Measurements from ENCODE around the gene ZNF516.

ZNF516 gene

DNA sequence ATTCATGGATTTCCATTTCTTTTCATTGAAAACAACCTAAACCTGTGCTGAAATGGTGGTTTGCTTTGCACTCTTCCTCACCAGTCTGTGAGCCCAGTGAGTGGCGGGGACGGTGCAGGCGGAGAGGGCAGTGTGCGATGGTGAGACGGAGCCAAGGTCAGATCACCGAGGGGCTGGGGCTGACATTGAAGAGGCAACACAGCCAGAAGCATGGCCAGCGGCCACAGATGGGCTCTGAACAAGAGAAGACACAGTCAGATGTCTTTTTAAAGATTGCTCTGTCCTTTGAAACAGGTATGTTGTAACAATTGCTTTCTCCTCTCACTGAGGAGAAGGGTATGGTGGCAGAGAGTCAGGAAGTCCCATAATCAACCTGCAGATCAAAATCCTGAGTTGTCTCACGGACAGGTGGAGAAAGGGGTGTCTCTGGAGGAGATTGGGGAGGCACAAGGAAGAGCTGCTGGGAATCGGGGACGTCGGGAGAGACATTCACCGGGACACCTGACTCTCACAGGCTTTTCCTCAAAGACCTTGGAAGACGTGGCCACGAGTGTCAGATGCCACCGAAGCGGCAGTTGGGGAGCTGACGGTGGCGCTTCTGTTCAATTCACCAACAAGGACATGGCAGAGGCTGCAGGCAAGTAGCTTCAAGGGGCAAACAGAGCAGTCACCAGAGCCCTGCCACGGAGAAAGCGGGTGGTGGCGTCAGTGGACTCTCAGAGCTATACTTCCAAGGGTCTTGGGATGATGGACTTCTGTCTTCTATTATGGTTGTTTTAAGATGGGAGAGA is 12.1 kb upstream of the ZNF516 start:
- TF ChIP-seq, protein P1, sequence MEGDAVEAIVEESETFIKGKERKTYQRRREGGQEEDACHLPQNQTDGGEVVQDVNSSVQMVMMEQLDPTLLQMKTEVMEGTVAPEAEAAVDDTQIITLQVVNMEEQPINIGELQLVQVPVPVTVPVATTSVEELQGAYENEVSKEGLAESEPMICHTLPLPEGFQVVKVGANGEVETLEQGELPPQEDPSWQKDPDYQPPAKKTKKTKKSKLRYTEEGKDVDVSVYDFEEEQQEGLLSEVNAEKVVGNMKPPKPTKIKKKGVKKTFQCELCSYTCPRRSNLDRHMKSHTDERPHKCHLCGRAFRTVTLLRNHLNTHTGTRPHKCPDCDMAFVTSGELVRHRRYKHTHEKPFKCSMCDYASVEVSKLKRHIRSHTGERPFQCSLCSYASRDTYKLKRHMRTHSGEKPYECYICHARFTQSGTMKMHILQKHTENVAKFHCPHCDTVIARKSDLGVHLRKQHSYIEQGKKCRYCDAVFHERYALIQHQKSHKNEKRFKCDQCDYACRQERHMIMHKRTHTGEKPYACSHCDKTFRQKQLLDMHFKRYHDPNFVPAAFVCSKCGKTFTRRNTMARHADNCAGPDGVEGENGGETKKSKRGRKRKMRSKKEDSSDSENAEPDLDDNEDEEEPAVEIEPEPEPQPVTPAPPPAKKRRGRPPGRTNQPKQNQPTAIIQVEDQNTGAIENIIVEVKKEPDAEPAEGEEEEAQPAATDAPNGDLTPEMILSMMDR (IDR thresholded peaks at IDR 0.05; ENCODE audit: low read depth, low read length), result no peak
- DNase-seq (ENCODE audit: extremely low read depth, low read depth), result no peak

DNA sequence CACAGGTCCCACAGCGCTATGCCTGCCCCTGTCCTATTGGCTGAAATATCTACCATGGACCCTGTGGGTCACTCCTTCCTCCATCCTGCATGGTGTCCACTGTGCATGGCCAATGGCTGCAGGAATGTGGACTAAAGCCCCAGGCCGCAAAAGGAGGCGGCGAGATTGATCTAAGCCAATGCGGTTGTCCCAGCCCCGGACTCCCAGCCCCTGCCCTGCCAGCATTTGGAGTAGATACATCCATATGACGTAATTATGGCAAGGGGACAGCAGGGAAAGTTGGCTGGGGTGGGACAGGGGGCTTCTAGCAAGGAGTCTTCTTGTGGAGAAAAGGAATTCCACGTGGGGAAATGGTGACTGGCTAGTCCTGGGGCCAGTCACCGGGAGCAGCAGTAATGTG is 11.4 kb upstream of the ZNF516 start:
- no peak for DNase-seq (ENCODE audit: extremely low read depth, low read depth)
- TF ChIP-seq, protein P1 (IDR thresholded peaks at IDR 0.05; ENCODE audit: low read depth, low read length), result no peak

DNA sequence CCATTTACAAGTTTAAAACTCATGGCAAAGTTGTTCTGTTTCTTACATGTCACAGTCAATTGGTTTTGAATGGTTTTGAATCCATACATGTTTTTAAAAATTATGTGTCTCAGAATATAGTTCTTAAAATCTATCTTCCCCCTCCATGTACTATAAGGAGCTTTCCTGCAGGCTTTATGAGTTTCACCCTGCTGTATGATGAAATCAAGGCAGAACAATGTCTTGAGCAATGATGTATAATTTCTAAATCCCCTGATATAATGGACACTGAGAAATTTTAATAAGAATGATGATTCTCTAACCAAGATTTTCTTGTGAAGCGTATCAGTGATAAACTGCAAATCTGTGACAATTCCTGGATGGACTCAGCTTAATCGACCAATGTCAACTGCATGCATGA is 10.6 kb upstream of the ZNF516 start:
- DNase-seq (ENCODE audit: extremely low read depth, low read depth), result no peak
- TF ChIP-seq, protein P1 (IDR thresholded peaks at IDR 0.05; ENCODE audit: low read depth, low read length), result no peak

DNA sequence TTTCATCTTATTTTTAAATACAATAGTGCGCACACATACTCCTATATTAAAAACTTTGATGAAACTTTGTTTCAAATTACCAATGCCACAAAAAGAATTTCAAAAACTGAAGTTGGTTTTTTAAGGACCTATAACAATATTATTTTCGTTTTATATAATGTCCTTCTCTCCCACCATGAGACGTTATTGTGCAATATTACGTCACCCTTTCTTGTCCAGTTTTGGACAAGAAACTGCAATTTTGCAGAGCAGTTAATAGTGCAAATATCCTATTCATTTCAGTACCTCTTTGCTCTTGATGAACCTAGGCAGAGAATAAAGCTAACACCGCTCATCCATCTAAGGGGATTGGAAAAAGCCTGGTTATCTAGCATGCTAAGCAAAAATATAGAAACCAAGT is 9.7 kb upstream of the ZNF516 start:
- TF ChIP-seq, protein P1 (IDR thresholded peaks at IDR 0.05; ENCODE audit: low read depth, low read length), result no peak
- DNase-seq (ENCODE audit: extremely low read depth, low read depth), result no peak

DNA sequence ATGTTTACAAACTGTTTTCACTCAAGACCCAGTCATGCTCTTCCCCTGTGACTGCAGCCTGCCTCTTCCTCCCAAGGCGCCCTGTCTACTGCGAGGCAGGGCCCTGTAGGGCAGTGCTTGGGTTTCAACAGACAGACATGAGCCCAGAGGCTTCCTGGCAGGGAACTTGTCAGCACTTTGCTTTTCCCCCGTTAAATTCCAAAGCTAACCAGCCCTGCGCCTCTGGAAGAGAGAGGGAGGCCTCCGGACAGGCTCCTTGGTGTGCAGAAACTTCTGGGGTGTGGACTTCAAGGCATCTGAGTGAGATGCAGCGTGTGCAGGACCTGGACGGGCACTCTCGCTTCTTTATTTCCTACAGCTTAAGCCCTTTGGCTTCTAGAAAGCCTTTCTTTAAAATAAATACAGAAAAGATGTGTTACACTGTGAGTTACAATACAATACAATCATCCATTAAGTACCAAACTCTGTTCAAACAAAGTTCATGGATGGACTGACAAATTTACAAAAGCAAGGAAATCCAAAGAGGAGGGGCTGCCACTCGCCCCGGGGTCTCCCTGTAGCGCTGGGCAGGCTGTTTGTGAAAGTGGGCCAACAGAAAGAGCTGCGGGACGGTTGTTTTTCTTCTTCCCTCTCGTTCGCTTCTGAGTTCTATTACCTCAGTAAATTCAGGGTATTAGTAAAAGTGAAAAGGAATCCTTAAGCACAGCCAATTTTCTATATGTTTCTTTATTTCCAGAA is 8.8 kb upstream of the ZNF516 start:
- TF ChIP-seq, protein P1 (IDR thresholded peaks at IDR 0.05; ENCODE audit: low read depth, low read length), result no peak
- no peak for DNase-seq (ENCODE audit: extremely low read depth, low read depth)

DNA sequence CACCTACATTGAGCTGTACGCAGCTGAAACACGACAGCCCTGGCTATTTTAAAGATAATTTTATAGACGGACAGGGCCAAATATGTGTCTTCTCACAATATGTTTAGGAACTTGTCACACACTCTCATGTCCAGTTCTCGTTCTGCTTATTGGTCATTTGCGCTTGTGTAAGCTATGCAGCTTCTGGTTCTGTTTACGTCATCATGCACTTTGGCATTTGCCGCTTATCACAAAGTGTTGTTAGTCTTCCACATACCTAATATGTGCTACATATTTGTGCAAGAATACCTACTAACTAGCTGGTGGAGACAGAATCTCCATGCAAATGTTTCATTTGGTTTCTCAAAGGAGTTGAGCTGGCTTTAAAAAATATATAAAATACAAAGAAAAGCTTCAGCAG is 7.5 kb upstream of the ZNF516 start:
- DNase-seq (ENCODE audit: extremely low read depth, low read depth), result no peak
- TF ChIP-seq, protein P1 (IDR thresholded peaks at IDR 0.05; ENCODE audit: low read depth, low read length), result no peak

DNA sequence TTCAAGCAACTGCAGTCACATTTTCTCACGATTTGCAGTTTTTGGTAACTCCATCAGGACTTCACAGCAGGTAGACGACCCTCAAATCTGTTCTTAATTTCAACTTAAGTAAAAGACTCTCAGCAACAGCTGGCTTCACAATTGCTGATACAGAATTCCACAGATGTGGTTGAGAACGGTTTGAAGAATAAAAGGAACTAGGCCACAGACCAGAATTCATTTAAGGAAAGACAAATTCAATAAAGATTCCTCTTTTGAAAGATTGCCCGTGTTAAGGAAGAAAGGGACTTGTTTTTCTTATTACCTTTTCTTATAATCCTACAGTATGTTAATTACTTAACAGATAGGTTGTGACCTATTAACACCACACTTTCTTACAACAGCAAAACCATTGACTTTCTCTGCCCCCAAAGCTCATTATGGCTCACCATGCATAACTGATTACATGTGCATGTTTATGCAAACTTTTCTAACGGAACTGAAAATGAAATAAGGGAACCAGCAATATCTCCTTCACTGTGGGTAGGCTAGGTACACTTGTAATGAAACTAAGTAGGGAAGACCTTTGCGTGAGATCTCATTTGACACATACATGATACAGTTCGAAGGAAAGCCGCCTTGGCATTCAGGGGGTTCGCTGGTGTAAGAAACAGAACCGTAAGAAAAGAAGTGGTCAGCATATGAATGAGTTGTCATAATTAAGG is 4.7 kb upstream of the ZNF516 start:
- DNase-seq (ENCODE audit: extremely low read depth, low read depth), result no peak
- TF ChIP-seq, protein P1 (IDR thresholded peaks at IDR 0.05; ENCODE audit: low read depth, low read length), result no peak

Measured in AG09319 (cell line).